HCT116 (cell line): Measurements from ENCODE around the gene CDK5R1. TPM values are rescaled to one million over a fixed set of nuclear protein-coding genes. Genes with fewer than 3 reads are reported as not detected.

Experiments used
- ATAC-seq: fragments of 200-7000 bp; cut with Tn5 transposase; 2 replicates; pipeline ENCODE4 v1.9.1; 2020; ENCODE audit warnings: mild to moderate bottlenecking, moderate library complexity
- BruUV-seq: library from RNA; stranded (reverse); fragments of 400-500 nt; replicated peaks from 2 replicates; lab custom pipeline; 2021; lab: Mats Ljungman, UMichigan
- CTCF ChIA-PET: fragments of 300-600 bp; sonication (Branson Sonifier 250); formaldehyde crosslinking; loops from one replicate; lab custom pipeline; 2021; ENCODE audit warnings: antibody characterized with exemption; lab: Charles Lee
- POLR2A ChIA-PET: fragments of 300-600, 350-600 bp; sonication (Branson Sonifier 250); formaldehyde crosslinking; loops from one replicate; lab custom pipeline; 2021; ENCODE audit warnings: antibody characterized with exemption; lab: Charles Lee
- RAD21 ChIA-PET, 2 experiments: fragments of 300-600 bp; sonication (Branson Sonifier 250); formaldehyde crosslinking; loops; one replicate each; lab custom pipeline; 2023; ENCODE audit warnings: low total read pairs in 2 of 2; ENCODE audit not compliant: uncharacterized antibody in 2 of 2, unreplicated experiment in 2 of 2, low non-redundant PET in 1 of 2; lab: Charles Lee
- DNase-seq: peaks from one replicate; pipeline ENCODE4 v3.0.0-alpha.2; 2010; ENCODE audit warnings: low read depth, low spot score
- H2AFZ ChIP-seq: fragments of 200-600 bp; shearing (Covaris generic), sonication (generic); 2 replicates; pipeline ENCODE4 v1.6.1; 2017; ENCODE audit warnings: low read depth, mixed run types, mixed read lengths, antibody characterized with exemption, low read length; ENCODE audit not compliant: poor library complexity, severe bottlenecking
- H3K27ac ChIP-seq: 2 replicates; pipeline ENCODE4 v1.5.1; 2012; ENCODE audit warnings: low read depth, low read length
- H3K27me3 ChIP-seq: fragments of 200-600 bp; sonication (generic); 2 replicates; pipeline ENCODE4 v1.6.1; 2016; ENCODE audit warnings: mixed run types, low read length, mixed read lengths; ENCODE audit not compliant: insufficient read depth
- H3K36me3 ChIP-seq, 2 experiments: fragments of 200-500 bp in 1 of 2; fragments of 200-600 bp in 1 of 2; sonication (Bioruptor generic) in 1 of 2; sonication (generic) in 1 of 2; 2 replicates each; pipeline versions ENCODE4 v1.5.1 to v1.6.1; 2014 to 2016; ENCODE audit warnings: low read length in 2 of 2, inconsistent platforms in 1 of 2, mixed read lengths in 1 of 2, mixed run types in 1 of 2; ENCODE audit not compliant: insufficient read depth in 2 of 2, control insufficient read depth in 1 of 2
- H3K4me1 ChIP-seq, 2 experiments: fragments of 200-600 bp in 1 of 2; sonication (generic) in 1 of 2; 2 replicates each; pipeline versions ENCODE4 v1.5.1 to v1.6.1; 2012 to 2017; ENCODE audit warnings: low read length in 2 of 2, inconsistent platforms in 1 of 2, mild to moderate bottlenecking in 1 of 2, mixed read lengths in 1 of 2, mixed run types in 1 of 2, moderate library complexity in 1 of 2; ENCODE audit not compliant: insufficient read depth in 2 of 2, control insufficient read depth in 1 of 2
- H3K4me2 ChIP-seq: fragments of 200-600 bp; sonication (generic); 2 replicates; pipeline ENCODE4 v1.6.1; 2017; ENCODE audit warnings: mixed run types, low read length, mixed read lengths
- H3K4me3 ChIP-seq, 2 experiments: fragments of 200-600 bp in 1 of 2; sonication (generic) in 1 of 2; replicated peaks in 1 of 2; 2 replicates each; pipeline ENCODE4 v1.5.1; 2011 to 2016; ENCODE audit warnings: low read length in 2 of 2, control low read depth in 1 of 2, low read depth in 1 of 2, mild to moderate bottlenecking in 1 of 2, mixed read lengths in 1 of 2, mixed run types in 1 of 2
- H3K79me2 ChIP-seq: fragments of 200-600 bp; sonication (generic); 2 replicates; pipeline ENCODE4 v1.6.1; 2017; ENCODE audit warnings: mild to moderate bottlenecking, mixed run types, low read length, moderate library complexity, mixed read lengths; ENCODE audit not compliant: insufficient read depth
- H3K9ac ChIP-seq: fragments of 200-600 bp; sonication (generic); 2 replicates; pipeline ENCODE4 v1.6.1; 2016; ENCODE audit warnings: low read length, mixed read lengths
- H3K9me2 ChIP-seq: fragments of 200-600 bp; sonication (generic), shearing (Covaris generic); 2 replicates; pipeline ENCODE4 v1.6.1; 2017; ENCODE audit warnings: mixed run types, mild to moderate bottlenecking, moderate library complexity; ENCODE audit not compliant: insufficient read depth
- H3K9me3 ChIP-seq, 2 experiments: fragments of 200-500 bp in 1 of 2; fragments of 200-600 bp in 1 of 2; sonication (Bioruptor generic) in 1 of 2; sonication (generic) in 1 of 2; 2 replicates each; pipeline ENCODE4 v1.6.1; 2014 to 2017; ENCODE audit warnings: low read length in 2 of 2, mixed read lengths in 2 of 2, inconsistent platforms in 1 of 2, low read depth in 1 of 2, mild to moderate bottlenecking in 1 of 2, mixed run types in 1 of 2, moderate library complexity in 1 of 2; ENCODE audit not compliant: control insufficient read depth in 1 of 2, insufficient read depth in 1 of 2
- H4K20me1 ChIP-seq: fragments of 200-600 bp; sonication (generic), shearing (Covaris generic); 2 replicates; pipeline ENCODE4 v1.6.1; 2017; ENCODE audit warnings: mixed run types, mild to moderate bottlenecking, moderate library complexity; ENCODE audit not compliant: insufficient read depth
- ATF3 ChIP-seq: IDR thresholded peaks from 2 replicates; pipeline ENCODE4 v1.6.1; 2012
- EZH2 ChIP-seq: fragments of 200-600 bp; sonication (generic); IDR thresholded peaks from 2 replicates; pipeline ENCODE4 v1.6.1; 2017; ENCODE audit warnings: antibody characterized with exemption, mixed run types
- EZH2phosphoT487 ChIP-seq: fragments of 200-600 bp; IDR thresholded peaks from 2 replicates; pipeline ENCODE4 v1.6.1; 2018; ENCODE audit warnings: antibody characterized with exemption, borderline replicate concordance
- JUND ChIP-seq: IDR thresholded peaks from 2 replicates; pipeline ENCODE4 v1.6.1; 2012
- MAX ChIP-seq: IDR thresholded peaks from 2 replicates; pipeline ENCODE4 v1.6.1; 2012
- POLR2A ChIP-seq: IDR thresholded peaks from 2 replicates; pipeline ENCODE4 v1.7.0; 2011; ENCODE audit warnings: borderline replicate concordance; ENCODE audit not compliant: insufficient read depth, insufficient read length; ENCODE audit errors: extremely low read depth
- POLR2AphosphoS5 ChIP-seq: IDR thresholded peaks from 2 replicates; pipeline ENCODE4 v1.6.1; 2011; ENCODE audit warnings: mild to moderate bottlenecking, low read depth, low read length, moderate library complexity
- RAD21 ChIP-seq: IDR thresholded peaks from 2 replicates; pipeline ENCODE4 v1.6.1; 2012; ENCODE audit warnings: low read depth, mild to moderate bottlenecking
- SRF ChIP-seq: IDR thresholded peaks from 2 replicates; pipeline ENCODE4 v1.6.1; 2012; ENCODE audit warnings: low read depth
- YY1 ChIP-seq: IDR thresholded peaks from 2 replicates; pipeline ENCODE4 v1.6.1; 2011; ENCODE audit warnings: low read length, low read depth, moderate library complexity, mild to moderate bottlenecking; ENCODE audit not compliant: insufficient replicate concordance; ENCODE audit errors: extremely low read depth
- ZFX ChIP-seq: fragments of 450-650 bp; IDR thresholded peaks from 2 replicates; pipeline ENCODE4 v1.6.1; 2017
- ZNF274 ChIP-seq: fragments of 200-500 bp; sonication (Bioruptor generic); IDR thresholded peaks from 2 replicates; pipeline ENCODE4 v1.6.1; 2014; ENCODE audit warnings: mild to moderate bottlenecking, low read depth, low read length, inconsistent platforms
- intact Hi-C: fragments of 100-400 bp; cut with micrococcal nuclease; formaldehyde crosslinking; loops from 2 replicates; pipeline ENCODE4 v1.10.0; 2022
- total RNA-seq: library from RNA; stranded (reverse); gene quantifications from one replicate; pipeline ENCODE4 v1.2.1, GENCODE V29; 2021; ENCODE audit not compliant: unreplicated experiment
- TF ChIP-seq, protein P1 (sequence below), 3 experiments: fragments of 200-600 bp in 1 of 3; sonication (generic) in 1 of 3; IDR thresholded peaks in 2 of 3; conservative IDR thresholded peaks in 1 of 3; 2 replicates each; pipeline ENCODE4 v1.5.1; 2012 to 2017; ENCODE audit warnings: low read depth in 2 of 3, low read length in 2 of 3, antibody characterized with exemption in 1 of 3, borderline replicate concordance in 1 of 3, control low read depth in 1 of 3, mild to moderate bottlenecking in 1 of 3, mixed read lengths in 1 of 3, mixed run types in 1 of 3, moderate library complexity in 1 of 3; ENCODE audit not compliant: insufficient read depth in 1 of 3
- TF ChIP-seq, protein P2 (sequence below): IDR thresholded peaks from 2 replicates; pipeline ENCODE4 v1.6.1; 2012; ENCODE audit warnings: low read depth

The CDK5R1 gene
- total RNA-seq, 1 experiment from 2014 or later = 5.4 TPM

- H3K4me1 ChIP-seq = peaks cover 4 to 5% of the 10 kb centered on the region in 2 experiments; a peak in 2 of 4 replicates
- POLR2A ChIA-PET = no interaction called here
- H2AFZ ChIP-seq = no peak overlapping the region
- H3K9me3 ChIP-seq = no peaks in the 10 kb centered on the region
- H3K27me3 ChIP-seq = no peaks in the 10 kb centered on the region
- H3K36me3 ChIP-seq = peaks cover 43 to 49% of the 10 kb centered on the region in 2 experiments
- no peak for DNase-seq
- CTCF ChIA-PET = interaction anchor here (1.1 kb wide), 1 partner anchor 11 kb away, joined by 5 read pairs; no protein-coding TSS in a partner anchor
- no peak overlapping the region for H3K9ac ChIP-seq
- peaks cover 97% of the 10 kb centered on the region for H3K79me2 ChIP-seq
- no peak for ATAC-seq
- TF ChIP-seq ZNF274 = no peak
- BruUV-seq = no TSS peak
- H3K27ac ChIP-seq = no peak overlapping the region
- RAD21 ChIA-PET = no interaction called here
- H3K4me2 ChIP-seq = no peak overlapping the region
- H4K20me1 ChIP-seq = peaks cover 15% of the 10 kb centered on the region
- intact Hi-C loops = loop anchor here (2.0 to 10.0 kb wide), 2 partner anchors 149 to 195 kb away; no protein-coding TSS in a partner anchor
- no peak overlapping the region for H3K4me3 ChIP-seq
- H3K9me2 ChIP-seq = no peaks in the 10 kb centered on the region
Observed at GRCh38 chr17:32460054-32460453, 26.7 kb upstream of the CDK5R1 start.

DNA sequence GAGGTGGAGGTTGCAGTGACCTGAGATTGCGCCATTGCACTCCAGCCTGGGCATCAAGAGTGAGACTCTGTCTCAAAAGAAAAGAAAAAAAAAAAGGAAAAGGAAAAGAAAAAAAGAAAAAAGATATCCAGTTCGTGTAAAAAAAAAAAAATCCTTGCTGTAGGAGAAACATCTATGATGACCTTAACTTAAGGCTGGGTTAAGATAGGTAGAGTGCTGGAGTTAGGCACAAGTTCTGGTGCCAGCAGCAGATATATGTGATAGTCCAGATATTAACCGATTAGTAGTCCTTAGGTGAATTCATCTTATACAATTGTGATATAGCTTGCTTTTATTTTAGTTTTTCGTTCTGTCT is 25.3 kb upstream of the CDK5R1 start:
- no peak overlapping the region for H3K4me2 ChIP-seq
- peaks cover 13% of the 10 kb centered on the region for H4K20me1 ChIP-seq
- POLR2A ChIA-PET = interaction anchor here (1.6 kb wide), 1 partner anchor 17 kb away, joined by 3 read pairs; the partner anchor contains the start of gene PSMD11
- peaks cover 98% of the 10 kb centered on the region for H3K79me2 ChIP-seq
- DNase-seq = no peak
- RAD21 ChIA-PET = interaction anchor here in 1 of 2 experiments (0.7 kb wide), 1 partner anchor 209 kb away, joined by 3 read pairs; no protein-coding TSS in a partner anchor
- intact Hi-C loops = loop anchor here (2.0 to 10.0 kb wide), 2 partner anchors 147 to 193 kb away; no protein-coding TSS in a partner anchor
- CTCF ChIA-PET = interaction anchor here (0.9 to 2.9 kb wide), 19 partner anchors 10 to 1289 kb away, joined by 3 to 30 read pairs (median 5); partner anchors contain the start of genes CDK5R1 and PSMD11
- H3K27ac ChIP-seq = no peak overlapping the region
- no peaks in the 10 kb centered on the region for H3K9me2 ChIP-seq
- H3K27me3 ChIP-seq = no peaks in the 10 kb centered on the region
- H3K36me3 ChIP-seq = peaks cover 38 to 53% of the 10 kb centered on the region in 2 experiments; a peak in 3 of 4 replicates
- H3K9me3 ChIP-seq = no peaks in the 10 kb centered on the region
- H3K4me1 ChIP-seq = peaks cover 4 to 5% of the 10 kb centered on the region in 2 experiments; a peak in 2 of 4 replicates
- no TSS peak for BruUV-seq
- no peak overlapping the region for H2AFZ ChIP-seq
- no peak overlapping the region for H3K9ac ChIP-seq
- peak; percentile 46 for ATAC-seq
- no peak overlapping the region for H3K4me3 ChIP-seq
- TF ChIP-seq YY1 = no peak
- no peak for TF ChIP-seq EZH2
- TF ChIP-seq ATF3 = no peak
- TF ChIP-seq POLR2AphosphoS5 = no peak
- TF ChIP-seq MAX = no peak
- TF ChIP-seq JUND = no peak
- TF ChIP-seq SRF = no peak
- TF ChIP-seq, protein P1, sequence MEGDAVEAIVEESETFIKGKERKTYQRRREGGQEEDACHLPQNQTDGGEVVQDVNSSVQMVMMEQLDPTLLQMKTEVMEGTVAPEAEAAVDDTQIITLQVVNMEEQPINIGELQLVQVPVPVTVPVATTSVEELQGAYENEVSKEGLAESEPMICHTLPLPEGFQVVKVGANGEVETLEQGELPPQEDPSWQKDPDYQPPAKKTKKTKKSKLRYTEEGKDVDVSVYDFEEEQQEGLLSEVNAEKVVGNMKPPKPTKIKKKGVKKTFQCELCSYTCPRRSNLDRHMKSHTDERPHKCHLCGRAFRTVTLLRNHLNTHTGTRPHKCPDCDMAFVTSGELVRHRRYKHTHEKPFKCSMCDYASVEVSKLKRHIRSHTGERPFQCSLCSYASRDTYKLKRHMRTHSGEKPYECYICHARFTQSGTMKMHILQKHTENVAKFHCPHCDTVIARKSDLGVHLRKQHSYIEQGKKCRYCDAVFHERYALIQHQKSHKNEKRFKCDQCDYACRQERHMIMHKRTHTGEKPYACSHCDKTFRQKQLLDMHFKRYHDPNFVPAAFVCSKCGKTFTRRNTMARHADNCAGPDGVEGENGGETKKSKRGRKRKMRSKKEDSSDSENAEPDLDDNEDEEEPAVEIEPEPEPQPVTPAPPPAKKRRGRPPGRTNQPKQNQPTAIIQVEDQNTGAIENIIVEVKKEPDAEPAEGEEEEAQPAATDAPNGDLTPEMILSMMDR (IDR thresholded peaks at IDR 0.05 in 2 of 3, conservative IDR thresholded peaks at IDR 0.05 in 1 of 3; ENCODE audit: borderline replicate concordance in 1 of 3, insufficient read depth in 1 of 3, low read depth in 2 of 3, low read length in 2 of 3) = no peak
- no peak for TF ChIP-seq ZFX
- no peak for TF ChIP-seq POLR2A
- TF ChIP-seq, protein P2, sequence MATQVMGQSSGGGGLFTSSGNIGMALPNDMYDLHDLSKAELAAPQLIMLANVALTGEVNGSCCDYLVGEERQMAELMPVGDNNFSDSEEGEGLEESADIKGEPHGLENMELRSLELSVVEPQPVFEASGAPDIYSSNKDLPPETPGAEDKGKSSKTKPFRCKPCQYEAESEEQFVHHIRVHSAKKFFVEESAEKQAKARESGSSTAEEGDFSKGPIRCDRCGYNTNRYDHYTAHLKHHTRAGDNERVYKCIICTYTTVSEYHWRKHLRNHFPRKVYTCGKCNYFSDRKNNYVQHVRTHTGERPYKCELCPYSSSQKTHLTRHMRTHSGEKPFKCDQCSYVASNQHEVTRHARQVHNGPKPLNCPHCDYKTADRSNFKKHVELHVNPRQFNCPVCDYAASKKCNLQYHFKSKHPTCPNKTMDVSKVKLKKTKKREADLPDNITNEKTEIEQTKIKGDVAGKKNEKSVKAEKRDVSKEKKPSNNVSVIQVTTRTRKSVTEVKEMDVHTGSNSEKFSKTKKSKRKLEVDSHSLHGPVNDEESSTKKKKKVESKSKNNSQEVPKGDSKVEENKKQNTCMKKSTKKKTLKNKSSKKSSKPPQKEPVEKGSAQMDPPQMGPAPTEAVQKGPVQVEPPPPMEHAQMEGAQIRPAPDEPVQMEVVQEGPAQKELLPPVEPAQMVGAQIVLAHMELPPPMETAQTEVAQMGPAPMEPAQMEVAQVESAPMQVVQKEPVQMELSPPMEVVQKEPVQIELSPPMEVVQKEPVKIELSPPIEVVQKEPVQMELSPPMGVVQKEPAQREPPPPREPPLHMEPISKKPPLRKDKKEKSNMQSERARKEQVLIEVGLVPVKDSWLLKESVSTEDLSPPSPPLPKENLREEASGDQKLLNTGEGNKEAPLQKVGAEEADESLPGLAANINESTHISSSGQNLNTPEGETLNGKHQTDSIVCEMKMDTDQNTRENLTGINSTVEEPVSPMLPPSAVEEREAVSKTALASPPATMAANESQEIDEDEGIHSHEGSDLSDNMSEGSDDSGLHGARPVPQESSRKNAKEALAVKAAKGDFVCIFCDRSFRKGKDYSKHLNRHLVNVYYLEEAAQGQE = no peak
- TF ChIP-seq EZH2phosphoT487 = no peak
- no peak for TF ChIP-seq RAD21
